C4-2B (cell line): ENCODE data around the gene MRRF.

Experiments
- CTCF ChIP-seq: fragments of 450-650 bp; conservative IDR thresholded peaks from 2 replicates; pipeline ENCODE4 v1.5.1; 2017; ENCODE audit warnings: mild to moderate bottlenecking
- ZFX ChIP-seq: fragments of 450-650 bp; IDR thresholded peaks from 2 replicates; pipeline ENCODE4 v1.6.1; 2017

DNA sequence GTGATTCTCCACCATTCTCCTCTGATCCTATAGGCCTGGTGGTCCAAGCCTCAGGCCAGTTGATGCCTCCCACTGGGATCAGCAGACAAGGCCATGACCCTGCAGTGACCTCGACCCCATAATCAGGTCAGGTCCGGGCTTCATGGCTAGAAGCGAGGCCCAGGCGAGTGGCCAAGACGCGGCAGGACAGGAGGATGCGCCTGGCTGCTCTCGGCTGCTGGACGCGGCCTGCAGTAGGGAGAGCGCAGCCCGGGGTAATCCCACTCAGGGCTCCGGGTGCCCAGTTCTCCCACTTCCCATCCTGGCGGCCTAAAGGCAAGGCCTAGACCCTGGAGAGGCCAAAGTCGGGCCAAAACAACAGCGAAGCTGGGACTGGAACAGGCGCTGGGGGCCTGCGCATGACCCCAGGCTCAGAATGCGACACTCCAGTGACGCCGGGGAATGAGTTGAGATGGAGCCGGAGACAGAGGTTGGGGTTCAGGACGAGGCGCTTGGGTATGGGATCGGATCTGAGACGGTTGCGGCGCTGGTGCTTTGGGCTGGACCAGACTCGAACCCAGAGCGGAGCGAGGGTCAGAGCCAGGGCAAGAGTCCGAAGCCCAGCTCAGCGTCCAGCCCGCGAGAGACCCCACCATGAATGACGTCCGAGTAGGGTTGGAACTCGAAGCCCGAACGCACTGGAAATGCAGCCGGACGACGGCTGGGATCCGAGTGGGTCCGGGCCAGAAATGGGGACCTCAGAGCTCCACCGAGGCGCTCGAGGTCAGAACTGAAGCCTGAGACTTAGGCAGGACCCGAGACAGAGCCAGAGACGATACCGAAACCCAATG lies 39.2 kb upstream of the MRRF start:
- no peak for TF ChIP-seq CTCF
- TF ChIP-seq ZFX = no peak
